GM21825 (cell line): ENCODE results near the gene IFT122.

Source experiments
- ATAC-seq: cut with Tn5 transposase; IDR thresholded peaks from one replicate; pipeline ENCODE4 v1.9.1; 2021; ENCODE audit warnings: mild to moderate bottlenecking, moderate library complexity; ENCODE audit not compliant: unreplicated experiment

The IFT122 gene

DNA sequence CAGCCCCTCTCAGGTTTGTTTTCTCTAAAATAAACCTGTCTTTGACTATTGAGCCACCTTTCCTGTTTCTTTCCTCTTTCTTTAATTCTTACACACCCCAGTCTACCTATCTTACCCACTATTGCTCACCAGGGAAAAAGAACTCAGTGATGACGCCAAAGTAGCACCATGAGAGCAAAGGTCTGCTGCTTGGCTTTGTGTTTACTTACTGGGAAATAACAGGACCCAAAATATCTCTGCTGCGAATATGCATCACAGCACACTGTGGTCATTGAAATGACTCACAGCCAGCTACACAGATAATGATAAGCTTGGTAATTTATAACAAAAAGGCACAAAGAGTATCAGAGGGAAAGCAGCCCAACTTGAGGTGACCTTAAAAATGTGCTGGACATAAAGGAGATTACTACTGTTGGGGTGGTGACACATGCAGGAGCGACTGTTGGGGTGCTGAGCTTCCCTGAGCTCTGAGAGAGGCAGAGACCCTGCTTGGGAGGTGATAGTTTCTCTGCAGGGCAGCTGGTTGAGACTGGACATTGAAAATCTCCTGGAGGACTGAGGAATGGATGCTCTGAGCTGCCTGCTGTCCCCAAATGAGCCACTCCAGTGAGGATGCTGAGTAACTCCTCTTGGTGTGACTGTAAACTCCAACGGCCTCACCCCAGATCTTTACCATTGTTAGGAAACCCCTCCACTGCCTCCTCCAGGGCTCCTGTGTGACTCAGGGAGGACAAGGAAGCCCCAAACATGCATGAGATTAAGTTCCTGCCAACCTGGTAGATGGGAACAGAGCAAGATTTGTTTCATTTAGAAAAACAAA lies 26.1 kb upstream of the IFT122 start:
- ATAC-seq = peak; percentile 72

DNA sequence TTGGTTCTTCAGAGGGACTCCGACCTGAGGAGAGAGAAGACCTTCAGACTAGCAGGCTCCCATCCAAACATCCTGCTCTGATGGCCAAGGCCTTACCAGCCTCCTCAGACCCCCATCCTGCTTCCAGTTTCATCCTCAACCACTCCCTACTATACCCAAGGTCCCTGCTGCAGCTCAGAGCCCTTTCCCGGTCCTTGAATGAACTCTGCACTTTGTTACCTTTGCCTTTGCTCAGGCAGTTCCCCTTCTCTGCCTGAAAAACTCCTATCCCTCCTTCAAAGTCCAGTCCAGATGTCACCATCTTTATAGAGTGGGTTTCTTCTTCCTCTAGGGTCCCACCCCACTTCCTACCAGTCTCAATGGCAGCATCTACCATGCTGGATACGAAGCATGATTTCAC lies 24.6 kb upstream of the IFT122 start:
- ATAC-seq = no peak

DNA sequence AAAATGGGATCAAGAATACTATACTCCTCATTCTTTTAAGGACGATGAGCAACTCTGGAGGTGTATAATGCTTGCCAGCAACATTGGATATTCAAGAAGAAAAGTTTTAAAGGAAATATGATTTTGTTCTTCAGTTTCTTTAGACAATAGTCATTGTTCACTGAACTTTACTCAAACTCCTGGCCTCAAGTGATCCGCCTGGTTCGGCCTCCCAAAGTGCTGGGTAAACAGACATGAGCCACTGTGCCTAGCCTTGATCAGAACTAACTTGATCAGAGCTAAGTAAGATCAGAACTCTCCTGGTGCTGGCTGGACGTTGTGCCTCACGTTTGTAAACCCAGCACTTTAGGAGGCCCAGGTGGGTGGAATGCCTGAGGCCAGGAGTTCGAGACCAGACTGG lies 24.2 kb upstream of the IFT122 start:
- no peak for ATAC-seq

DNA sequence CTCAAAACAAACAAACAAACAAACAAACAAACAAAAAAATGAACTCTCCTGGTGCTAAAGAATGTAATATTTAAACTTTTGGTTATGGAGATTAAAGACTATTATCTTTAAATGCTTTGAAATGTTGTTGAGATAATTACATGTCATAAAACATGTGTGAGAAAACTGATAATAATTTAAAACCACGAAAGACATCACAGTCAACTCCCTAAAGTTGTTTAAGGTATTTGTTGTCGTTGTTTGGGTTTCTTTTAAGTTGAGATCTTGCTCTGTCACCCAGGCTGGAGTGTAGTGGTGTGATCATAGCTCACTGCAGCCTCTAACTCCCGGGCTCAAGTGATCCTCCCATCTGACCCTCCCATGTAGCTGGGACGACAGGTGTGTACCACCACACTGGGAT lies 23.6 kb upstream of the IFT122 start:
- ATAC-seq = no peak

DNA sequence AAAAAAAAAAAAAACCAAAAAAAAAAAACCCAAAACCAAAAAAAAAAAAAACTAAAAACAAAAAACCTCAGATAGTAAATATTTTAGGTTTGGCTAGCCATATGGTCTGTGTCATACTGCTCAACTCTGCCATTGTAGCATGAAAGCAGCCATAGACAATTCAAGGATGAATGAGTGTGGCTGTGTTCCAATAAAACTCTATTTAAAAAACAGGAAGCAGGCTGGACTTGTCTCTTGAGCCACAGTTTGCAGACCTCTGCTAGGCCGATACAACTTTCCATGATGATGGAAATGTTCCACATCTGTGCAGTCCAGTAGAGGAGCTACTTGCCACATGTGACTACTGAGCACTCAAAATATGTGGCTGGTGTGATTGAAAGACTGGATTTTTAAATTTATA lies 22.7 kb upstream of the IFT122 start:
- ATAC-seq = no peak

DNA sequence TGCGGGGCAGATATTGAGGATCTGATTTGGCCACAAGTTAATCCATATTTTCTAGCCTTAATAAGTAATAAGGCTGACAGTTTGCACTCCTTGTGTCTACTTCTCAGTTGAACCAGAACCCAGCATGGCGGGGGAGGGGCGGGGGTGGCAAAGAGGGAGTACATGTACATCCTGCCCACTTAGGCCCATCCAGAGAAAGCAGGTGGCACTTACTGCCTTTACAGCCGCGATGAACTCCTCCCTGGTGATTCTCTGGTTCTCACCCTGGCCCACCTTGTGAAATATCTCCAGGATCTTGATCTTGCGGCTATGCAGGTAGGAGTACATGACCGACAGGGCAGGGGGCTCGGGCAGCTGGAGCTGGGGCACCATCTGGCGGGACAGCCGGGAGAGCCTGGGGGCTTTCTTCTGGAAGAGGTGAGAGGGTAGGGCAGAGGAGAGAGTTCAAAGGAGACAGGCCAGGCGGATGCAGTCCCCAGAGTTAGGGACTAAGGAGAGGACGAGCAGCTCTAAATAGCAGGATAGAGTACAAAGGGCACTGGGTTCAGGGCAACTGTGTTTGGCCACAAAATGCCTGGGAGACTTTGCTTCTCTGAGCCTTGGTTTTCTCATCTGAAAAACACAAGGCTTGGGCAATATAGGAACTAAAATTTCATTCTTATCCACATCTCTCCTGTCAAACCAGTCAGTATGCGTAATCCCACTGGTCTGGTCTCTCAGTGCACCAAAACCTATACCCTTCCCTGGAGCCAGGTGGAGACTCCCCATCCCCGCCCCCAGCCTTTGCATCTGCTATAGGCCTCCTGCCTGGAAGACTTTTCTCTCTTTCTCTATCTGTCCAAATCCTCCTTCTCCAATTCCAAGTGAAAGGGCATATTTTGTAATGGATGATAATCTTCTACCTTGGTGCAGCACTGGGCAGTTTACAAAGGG lies 21.7 kb upstream of the IFT122 start:
- ATAC-seq = no peak

DNA sequence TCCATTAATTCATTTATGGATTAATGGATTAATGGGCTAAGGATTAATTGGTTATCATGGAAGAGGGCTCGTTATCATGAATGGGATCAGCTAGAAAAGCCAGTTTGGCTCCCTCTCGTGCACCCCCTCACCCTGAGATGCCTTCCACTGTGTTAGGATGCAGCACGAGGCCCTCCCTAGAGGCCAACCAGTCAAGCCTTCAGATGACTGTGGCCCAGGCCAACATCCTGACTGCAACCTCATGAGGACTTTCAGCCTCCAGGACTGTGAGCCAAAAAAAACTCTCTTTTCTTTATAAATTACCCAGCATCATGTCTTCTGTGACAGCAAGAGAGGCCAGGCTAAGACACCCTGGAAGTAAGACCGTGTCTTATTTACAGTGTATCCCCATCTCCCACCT lies 20.5 kb upstream of the IFT122 start:
- ATAC-seq = no peak

DNA sequence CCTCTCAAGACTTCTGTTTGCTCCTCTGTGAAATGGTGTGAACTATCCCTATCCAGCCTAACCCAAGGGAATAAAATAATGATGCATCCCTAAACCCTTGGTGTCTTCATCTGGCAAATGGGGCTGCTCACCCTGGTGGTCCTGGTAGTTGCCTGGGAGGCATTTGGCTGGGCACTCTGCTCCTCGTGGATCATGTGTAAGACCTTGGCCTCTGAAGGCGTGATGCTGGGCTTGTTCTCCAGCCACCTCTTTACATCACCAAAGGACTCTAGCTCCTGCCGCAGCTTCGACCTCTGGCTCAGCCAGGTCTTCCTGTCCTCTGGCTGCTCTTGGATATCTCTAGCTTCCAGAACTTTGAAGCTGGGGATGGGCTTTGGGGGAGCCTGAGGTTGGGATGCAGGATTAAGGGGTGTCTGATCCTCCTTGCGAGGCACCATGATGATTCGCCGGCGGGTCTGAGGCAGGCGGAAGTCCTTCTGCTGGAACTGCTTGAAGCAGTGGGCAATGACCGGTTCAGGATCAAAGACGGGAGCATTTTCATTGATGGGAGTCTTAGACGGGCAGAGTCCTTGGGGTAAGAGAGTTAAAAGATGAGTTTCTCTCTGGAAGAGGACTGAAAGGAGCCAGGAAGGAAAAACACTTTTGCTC lies 18.7 kb upstream of the IFT122 start:
- no peak for ATAC-seq

DNA sequence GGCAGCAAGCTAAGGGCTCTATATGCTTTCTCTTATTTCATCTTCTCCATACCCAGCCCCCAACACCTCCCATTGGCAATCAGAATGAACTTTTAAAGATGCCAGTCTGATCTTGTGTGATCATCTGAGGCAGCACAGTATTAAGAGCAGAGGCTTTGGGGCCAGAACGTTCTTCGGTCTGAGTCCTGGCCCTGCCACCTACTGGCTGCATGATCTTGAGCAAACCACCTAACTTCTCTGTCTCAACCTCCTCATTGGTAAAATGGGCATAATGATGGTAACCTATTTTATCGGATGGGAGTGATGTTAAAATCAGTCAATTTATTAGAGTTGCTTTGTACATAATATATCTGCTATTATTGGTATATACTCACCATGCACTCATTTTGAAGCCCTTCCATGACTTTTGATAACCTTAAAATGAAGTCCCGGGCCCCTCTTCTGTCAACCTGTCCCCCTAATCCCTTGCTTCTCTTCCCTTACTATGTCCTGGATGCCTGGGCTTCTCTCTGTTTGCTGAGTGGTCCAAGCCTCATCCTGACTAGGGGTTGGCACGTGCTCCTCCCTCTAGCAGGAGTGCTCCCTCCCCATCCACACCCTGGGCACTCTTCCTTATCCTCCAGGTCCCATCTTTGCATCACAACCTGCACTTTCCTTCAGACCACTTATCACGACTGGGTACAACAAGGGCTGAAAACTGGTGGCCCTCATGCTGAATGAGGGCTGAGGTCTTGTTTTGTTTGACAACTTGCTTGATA lies 17.9 kb upstream of the IFT122 start:
- ATAC-seq = no peak

DNA sequence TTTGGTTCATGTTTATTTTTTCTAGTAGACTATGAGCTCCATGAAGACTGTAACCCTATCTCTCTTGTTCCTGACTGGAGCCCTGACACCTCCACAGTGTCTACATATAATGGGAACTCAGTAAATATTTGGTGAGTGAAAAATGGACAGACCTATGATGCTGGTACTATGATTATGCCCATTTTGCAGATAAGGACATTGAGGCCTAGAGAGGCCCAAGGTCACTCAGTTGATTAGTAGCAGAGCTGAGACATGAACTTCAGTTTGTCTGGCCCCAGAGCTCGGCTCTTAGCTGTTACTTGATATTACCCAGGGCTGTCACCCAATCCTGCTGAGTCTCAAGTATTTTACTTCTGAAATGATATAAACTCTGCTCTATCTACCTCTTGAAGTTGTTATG lies 17.1 kb upstream of the IFT122 start:
- ATAC-seq = no peak

DNA sequence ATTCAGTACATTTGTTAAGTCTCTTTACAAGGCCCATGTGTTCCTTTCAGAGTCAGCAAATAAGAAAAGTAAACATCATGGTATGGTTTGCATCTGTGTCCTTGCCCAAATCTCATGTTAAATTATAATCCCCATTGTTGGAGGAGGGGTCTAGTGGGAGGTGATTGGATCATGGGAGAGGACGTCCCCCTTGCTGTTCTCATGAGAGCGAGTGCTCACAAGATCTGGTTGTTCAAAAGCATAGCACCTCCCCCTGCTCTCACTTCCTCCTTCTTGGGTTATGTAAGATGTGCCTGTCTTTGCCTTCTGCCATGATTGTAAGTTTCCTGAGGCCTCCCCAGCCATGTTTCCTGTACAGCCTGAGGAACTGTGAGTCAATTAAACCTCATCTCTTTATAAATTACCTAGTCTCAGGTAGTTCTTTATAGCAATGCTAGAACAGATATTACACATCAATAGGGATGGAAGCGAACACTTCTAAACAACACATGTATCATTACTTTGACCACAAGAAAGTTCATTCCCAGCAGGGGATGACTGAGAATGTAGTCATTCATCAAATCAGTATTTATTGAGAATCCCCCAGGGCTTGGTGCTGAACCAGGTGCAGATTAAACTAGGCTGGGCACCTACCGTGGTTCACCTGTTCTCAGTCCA lies 15.7 kb upstream of the IFT122 start:
- peak; percentile 57 for ATAC-seq

DNA sequence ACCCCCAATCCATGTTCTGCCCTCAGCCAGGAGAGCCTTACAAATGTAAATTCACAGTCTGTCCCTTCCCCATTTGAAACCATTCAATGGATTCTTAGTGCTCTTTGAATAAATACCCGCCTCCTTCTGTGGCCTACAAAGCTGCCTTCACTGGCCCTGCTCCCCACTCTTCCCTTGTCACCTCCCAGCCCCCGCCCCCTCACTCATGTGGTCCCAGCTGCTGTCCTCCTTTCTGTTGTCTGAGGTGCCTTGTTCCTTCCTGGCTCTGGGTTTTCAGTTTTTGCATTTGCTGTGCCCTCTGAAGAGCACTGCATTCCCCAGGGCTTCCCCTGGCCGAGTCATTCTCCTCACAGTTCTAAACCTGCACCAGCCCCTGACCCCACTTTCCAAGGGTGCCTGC lies 14.8 kb upstream of the IFT122 start:
- ATAC-seq = no peak

DNA sequence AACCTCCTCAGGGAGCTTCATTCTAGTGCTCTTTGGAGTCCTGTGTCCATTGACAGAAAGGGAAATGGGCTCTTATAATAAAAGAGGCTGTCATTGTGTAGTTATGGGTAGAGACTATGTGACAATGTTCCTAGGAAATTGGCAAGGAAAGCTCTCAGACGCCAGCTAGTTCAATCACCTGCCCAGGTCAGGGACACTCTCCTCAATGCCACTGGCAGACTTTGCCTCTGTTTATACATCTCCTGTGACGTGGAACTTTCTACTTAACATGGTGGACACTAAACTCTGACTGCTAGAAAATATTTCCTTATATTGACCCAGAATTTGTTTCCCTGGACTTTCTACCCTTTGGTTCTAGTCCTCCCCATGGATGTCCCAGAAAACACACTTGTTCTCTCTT lies 14.4 kb upstream of the IFT122 start:
- no peak for ATAC-seq

DNA sequence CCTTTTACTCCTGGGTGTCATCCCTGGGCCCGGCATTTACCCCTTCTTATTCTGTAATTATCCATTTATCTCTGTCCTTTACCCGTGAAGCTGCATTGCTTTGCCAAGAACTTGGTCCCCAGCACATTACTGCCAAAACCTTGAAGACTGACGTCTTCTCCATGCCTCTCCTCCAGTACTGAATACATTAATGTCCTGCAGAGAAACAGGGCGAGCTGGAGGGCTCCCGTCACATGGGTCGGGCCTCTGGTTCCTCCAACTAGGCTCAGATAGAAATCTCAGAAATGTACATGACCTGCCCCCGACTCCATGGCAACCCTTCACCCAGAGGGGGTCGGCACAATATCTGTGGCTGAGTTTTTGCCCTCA lies 12.0 kb upstream of the IFT122 start:
- no peak for ATAC-seq

DNA sequence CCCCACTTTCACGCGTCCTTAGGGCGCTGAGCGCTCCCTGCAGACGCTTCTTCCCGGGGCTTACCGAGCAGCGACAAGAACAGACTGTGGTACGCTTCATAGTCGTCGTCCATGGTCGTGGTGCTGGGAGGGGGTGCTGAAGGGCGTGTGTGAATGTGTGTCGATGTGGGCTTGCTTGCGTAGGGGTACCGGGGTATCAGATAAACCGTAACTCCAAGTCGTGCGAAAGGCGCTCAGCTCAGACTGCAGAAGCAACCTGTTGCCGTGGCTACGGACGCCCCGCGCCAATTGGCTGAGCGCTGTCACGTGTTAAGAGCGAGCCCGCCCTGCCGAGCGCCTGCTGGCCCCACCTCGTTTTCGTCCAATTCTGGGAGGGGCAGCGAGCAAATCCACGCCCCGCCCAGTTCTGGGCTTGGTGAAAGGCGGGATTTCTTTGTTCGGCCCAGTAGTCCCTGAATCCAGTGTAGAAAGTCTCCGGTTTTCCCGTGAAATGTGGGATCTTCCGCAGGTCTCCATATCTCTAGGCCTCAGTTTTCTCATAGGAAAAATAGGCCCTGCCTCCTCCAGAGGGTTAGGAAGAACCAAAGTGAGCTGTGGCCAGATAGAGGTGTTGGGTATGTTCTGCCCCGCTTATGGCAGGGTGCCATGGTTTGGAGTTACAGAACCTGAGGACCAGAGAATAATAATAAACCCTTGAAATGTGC lies 11.5 kb upstream of the IFT122 start, which contains the start of gene EFCAB12:
Gene EFCAB12 (minus strand): TSS at position 261 of the 704 bp plus-strand sequence. CDS start 148 bp downstream, at position 113.
- peak; percentile 77 for ATAC-seq

DNA sequence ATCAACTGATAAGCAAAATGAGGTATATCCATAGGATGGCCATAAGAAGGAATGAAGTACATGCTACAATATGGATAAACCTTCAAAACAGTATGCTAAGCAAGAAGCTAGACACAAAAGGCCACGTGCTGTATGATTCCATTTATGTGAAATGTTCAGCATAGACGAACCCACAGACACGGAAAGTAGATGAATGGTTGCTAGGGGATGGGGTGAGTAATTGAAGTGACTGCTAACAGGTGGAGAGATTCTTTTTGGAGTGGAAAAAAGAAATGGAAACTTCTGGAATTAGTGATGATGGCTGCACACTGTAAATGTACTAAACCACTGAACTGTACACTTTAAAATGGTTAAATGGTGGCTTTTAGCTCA lies 11.0 kb upstream of the IFT122 start:
- ATAC-seq = no peak

DNA sequence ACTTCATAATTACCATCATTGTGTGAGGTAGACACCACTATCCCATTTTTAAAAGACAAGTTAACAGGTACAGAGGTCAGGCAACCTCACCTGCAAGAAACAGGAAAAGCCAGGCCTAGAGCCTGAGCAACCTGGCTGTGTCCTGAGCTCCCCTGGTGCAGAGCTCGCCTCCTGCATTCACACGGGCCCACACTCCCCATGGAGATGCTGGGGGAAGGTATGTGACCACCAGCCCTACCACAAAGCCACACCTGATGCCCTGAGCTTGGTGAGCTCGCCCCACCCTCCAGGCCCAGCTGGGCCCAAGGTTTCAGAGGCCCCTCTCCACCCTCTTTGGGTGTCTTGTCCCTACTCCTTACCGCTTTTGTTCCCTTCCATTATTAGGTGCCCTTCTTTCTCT lies 10.4 kb upstream of the IFT122 start:
- ATAC-seq = no peak

DNA sequence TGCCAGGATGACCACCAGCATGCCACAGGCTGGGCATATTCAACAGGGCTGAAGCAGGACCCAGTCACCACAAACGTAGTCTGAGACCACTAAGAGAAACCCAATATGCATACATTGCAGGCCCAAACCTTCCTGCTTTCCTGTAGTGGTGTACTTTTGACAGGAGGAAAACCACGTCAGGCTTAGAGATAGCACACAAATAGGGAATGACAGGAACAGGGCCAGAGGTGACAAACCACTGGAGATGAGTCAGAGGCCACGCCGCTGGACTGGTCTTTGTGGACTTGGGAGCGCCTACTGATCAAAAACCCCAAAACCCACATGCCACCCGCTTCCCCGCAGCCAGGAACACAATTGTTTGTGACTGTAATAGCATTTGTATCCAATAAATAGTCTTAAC lies 8.0 kb upstream of the IFT122 start:
- ATAC-seq = no peak

DNA sequence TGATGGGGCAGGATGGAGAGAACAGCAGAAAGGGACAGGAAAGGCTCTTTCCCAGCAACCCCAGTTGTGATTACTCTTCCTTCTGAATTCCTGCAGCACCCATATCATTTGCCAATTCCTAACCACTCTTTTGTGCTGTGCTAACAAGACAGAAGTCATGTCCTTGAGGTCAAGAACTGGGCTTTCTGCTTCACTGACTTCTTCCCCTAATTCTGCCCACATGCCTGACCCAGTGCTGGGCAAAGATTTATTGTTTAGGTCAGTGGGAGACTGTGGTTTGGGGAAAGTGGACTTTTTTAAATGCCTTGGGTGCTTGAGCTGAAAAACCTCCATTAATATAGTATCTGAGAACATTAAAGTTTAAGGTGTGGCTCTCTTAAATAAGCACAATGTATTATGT lies 7.4 kb upstream of the IFT122 start:
- no peak for ATAC-seq

DNA sequence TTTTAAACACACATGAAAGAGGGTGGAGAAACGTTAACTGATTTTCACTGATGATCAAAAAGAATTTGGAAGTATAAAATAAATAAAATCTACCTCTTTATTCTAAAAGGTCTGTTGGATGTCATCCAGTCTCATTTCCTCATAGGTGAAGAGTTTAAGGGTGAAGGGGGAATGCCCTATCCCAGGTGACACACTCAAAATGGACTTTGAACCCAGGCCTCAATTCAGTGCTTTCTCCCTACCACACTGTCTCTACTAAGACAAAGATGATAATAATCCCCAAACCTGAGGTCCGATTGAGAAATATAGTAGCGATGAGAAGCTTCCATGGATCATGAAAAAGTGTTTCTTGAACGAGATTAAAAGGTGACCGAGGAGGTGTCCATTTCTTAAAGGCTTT lies 6.5 kb upstream of the IFT122 start:
- no peak for ATAC-seq
